ENCODE measurements around the gene SLC35E3. TPM values are rescaled to one million over a fixed set of nuclear protein-coding genes. Genes with fewer than 3 reads are reported as not detected.
A peak's percentile ranks its signal among the peaks of the same experiment; 100 is the strongest.
"Not testable (repeated sequence)": the region's sequence is repeated elsewhere in the genome, so short reads cannot be mapped to it uniquely, and the experiment has no call there.

The SLC35E3 gene
- total RNA-seq, 5 donors from 2014 or later (not counting 1 experiment from before 2014, with no cell fraction given) = 6.4 to 10.8 (median 9.7) TPM

- not testable (repeated sequence) for ATAC-seq (replicated peaks in 1 of 4); H3K27me3 Mint-ChIP-seq; H3K27me3 ChIP-seq (replicated peaks in 1 of 2; ENCODE audit: control insufficient read depth in 2 of 2, extremely low read depth in 1 of 2, insufficient read depth in 2 of 2, low read length in 1 of 2); H3K9me3 Mint-ChIP-seq; H3K9me3 ChIP-seq; DNase-seq
- POLR2A ChIA-PET = interaction anchor here (0.6 to 1.7 kb wide), 8 partner anchors 21 to 1521 kb away, joined by 3 to 11 read pairs (median 4); partner anchors contain the start of gene SLC35E3 (in 1 of the 2)
- peaks cover under 1 to 10% of the 10 kb centered on the region in 2 donors for H3K36me3 ChIP-seq (ENCODE audit: control insufficient read depth in 2 of 2, extremely low read depth in 1 of 2, insufficient read depth in 1 of 2, low read length in 1 of 2)
- WGBS (ENCODE audit: insufficient coverage) = 7% methylated on average over 4 of the region's 10 CpGs
- H3K4me1 ChIP-seq (ENCODE audit: control insufficient read depth in 1 of 2, extremely low read depth in 1 of 2, insufficient read depth in 2 of 2, low read length in 2 of 2) = peaks cover 0 to 19% of the 10 kb centered on the region in 2 experiments
- peak overlapping the region; percentile 77 to 82 for H3K4me3 ChIP-seq (ENCODE audit: control insufficient read depth in 1 of 2, extremely low read depth in 1 of 2, low read length in 1 of 2)
- peak overlapping the region; percentile 94 for H3K27ac ChIP-seq (ENCODE audit: low read length)
- H3K36me3 Mint-ChIP-seq = peaks cover 14% of the 10 kb centered on the region
- H3K4me3 Mint-ChIP-seq = peak overlapping the region; percentile 91 to 97 (median 95)
- peaks cover 20 to 34% (median 29%) of the 10 kb centered on the region in 3 donors for H3K4me1 Mint-ChIP-seq
- peak overlapping the region; percentile 98 to 99 for H3K27ac Mint-ChIP-seq
- CTCF ChIA-PET = interaction anchor here in 1 of 2 donors (0.7 to 3.3 kb wide), 16 partner anchors 10 to 1538 kb away, joined by 3 to 25 read pairs (median 4); partner anchors contain the start of genes CAND1, NUP107 and SLC35E3
Measured at GRCh38 chr12:68807274-68807575, 61.2 kb downstream of the SLC35E3 start.

GRCh38 chr12:68807576-68808387 is 61.8 kb downstream of the SLC35E3 start, which contains the start of gene MDM2:
Gene MDM2 (plus strand): TSS chr12:68808177. CDS start chr12:68808478, 301 bp downstream.
- ChIA-PET CTCF (interaction anchor here (0.6 to 3.3 kb wide), 18 partner anchors 9 to 1539 kb away, joined by 3 to 25 read pairs (median 4); partner anchors contain the start of genes CAND1 (in 1 of the 2), NUP107 (in 1 of the 2) and SLC35E3 (in 1 of the 2)), POLR2A (interaction anchor here (0.6 to 1.7 kb wide), 8 partner anchors 20 to 1521 kb away, joined by 3 to 11 read pairs (median 4); partner anchors contain the start of gene SLC35E3 (in 1 of the 2))
- peak within 1 kb of the TSS; percentile 91 to 97 (median 95) for H3K4me3 Mint-ChIP-seq
- DNase-seq (peak; percentile 93 to 99 (median 97)), ATAC-seq (replicated peaks in 1 of 4) (peak; percentile 90 to 95 (median 93))
- H3K4me1 Mint-ChIP-seq = peaks cover 26 to 39% (median 34%) of the 10 kb centered on the region in 3 donors
- H3K36me3 ChIP-seq (ENCODE audit: control insufficient read depth in 2 of 2, extremely low read depth in 1 of 2, insufficient read depth in 1 of 2, low read length in 1 of 2) = peaks cover 5 to 16% of the 10 kb centered on the region in 2 donors
- peaks cover 15% of the 10 kb centered on the region for H3K36me3 Mint-ChIP-seq
- H3K27me3 Mint-ChIP-seq = no peaks in the 10 kb centered on the region
- no peaks in the 10 kb centered on the region for H3K9me3 ChIP-seq
- peaks cover 3 to 22% of the 10 kb centered on the region in 2 experiments for H3K4me1 ChIP-seq (ENCODE audit: control insufficient read depth in 1 of 2, extremely low read depth in 1 of 2, insufficient read depth in 2 of 2, low read length in 2 of 2)
- H3K27ac Mint-ChIP-seq = peak within 1 kb of the TSS; percentile 98 to 99
- H3K27ac ChIP-seq (ENCODE audit: low read length) = peak within 1 kb of the TSS; percentile 94
- H3K9me3 Mint-ChIP-seq = no peaks in the 10 kb centered on the region
- H3K4me3 ChIP-seq (ENCODE audit: control insufficient read depth in 1 of 2, extremely low read depth in 1 of 2, low read length in 1 of 2) = peak within 1 kb of the TSS; percentile 79 to 82
- no peaks in the 10 kb centered on the region for H3K27me3 ChIP-seq (replicated peaks in 1 of 2; ENCODE audit: control insufficient read depth in 2 of 2, extremely low read depth in 1 of 2, insufficient read depth in 2 of 2, low read length in 1 of 2)
- under 1% methylated on average over 66 of the region's 72 CpGs for WGBS (ENCODE audit: insufficient coverage)

- 0% methylated on average over 46 of the region's 61 CpGs for WGBS (ENCODE audit: insufficient coverage)
- POLR2A ChIA-PET = no interaction called here
- peaks cover 34 to 46% (median 43%) of the 10 kb centered on the region in 3 donors for H3K4me1 Mint-ChIP-seq
Measured at GRCh38 chr12:68808388-68809189, 62.6 kb downstream of the SLC35E3 start.

GRCh38 chr12:68809190-68810026 is 63.4 kb downstream of the SLC35E3 start:
- 92% methylated on average over 2 of the region's 12 CpGs for WGBS (ENCODE audit: insufficient coverage)
- H3K27ac ChIP-seq (ENCODE audit: low read length) = peak overlapping the region; percentile 86
- no peaks in the 10 kb centered on the region for H3K9me3 Mint-ChIP-seq
- CTCF ChIA-PET = interaction anchor here (0.7 to 3.3 kb wide), 8 partner anchors 11 to 1541 kb away, joined by 3 to 18 read pairs (median 3); partner anchors contain the start of gene SLC35E3 (in 1 of the 2)
- peak overlapping the region; percentile 91 to 97 (median 95) for H3K4me3 Mint-ChIP-seq
- POLR2A ChIA-PET = no interaction called here
- no peaks in the 10 kb centered on the region for H3K27me3 ChIP-seq (replicated peaks in 1 of 2; ENCODE audit: control insufficient read depth in 2 of 2, extremely low read depth in 1 of 2, insufficient read depth in 2 of 2, low read length in 1 of 2)
- peaks cover 3 to 22% of the 10 kb centered on the region in 2 experiments for H3K4me1 ChIP-seq (ENCODE audit: control insufficient read depth in 1 of 2, extremely low read depth in 1 of 2, insufficient read depth in 2 of 2, low read length in 2 of 2)
- peaks cover 23% of the 10 kb centered on the region for H3K36me3 Mint-ChIP-seq
- no peaks in the 10 kb centered on the region for H3K9me3 ChIP-seq
- H3K36me3 ChIP-seq (ENCODE audit: control insufficient read depth in 2 of 2, extremely low read depth in 1 of 2, insufficient read depth in 1 of 2, low read length in 1 of 2) = peaks cover 5 to 28% of the 10 kb centered on the region in 2 donors
- no peak for ATAC-seq (replicated peaks in 1 of 4)
- peak overlapping the region; percentile 98 to 99 for H3K27ac Mint-ChIP-seq
- H3K4me1 Mint-ChIP-seq = peaks cover 39 to 51% (median 48%) of the 10 kb centered on the region in 3 donors
- DNase-seq = peak in 1 of 35 experiments; percentile 10
- H3K4me3 ChIP-seq (ENCODE audit: control insufficient read depth in 1 of 2, extremely low read depth in 1 of 2, low read length in 1 of 2) = peak overlapping the region in 1 of 2 donors; percentile 82
- no peaks in the 10 kb centered on the region for H3K27me3 Mint-ChIP-seq

More at GRCh38 chr12:68808388-68809189, 62.6 kb downstream of the SLC35E3 start:
- peak overlapping the region; percentile 91 to 97 (median 95) for H3K4me3 Mint-ChIP-seq
- no peaks in the 10 kb centered on the region for H3K27me3 Mint-ChIP-seq
- peak overlapping the region; percentile 98 to 99 for H3K27ac Mint-ChIP-seq
- CTCF ChIA-PET = interaction anchor here (0.6 to 3.3 kb wide), 16 partner anchors 12 to 1540 kb away, joined by 3 to 25 read pairs (median 3); partner anchors contain the start of genes CAND1 (in 1 of the 2), NUP107 (in 1 of the 2) and SLC35E3 (in 1 of the 2)
- peaks cover 23% of the 10 kb centered on the region for H3K36me3 Mint-ChIP-seq
- H3K36me3 ChIP-seq (ENCODE audit: control insufficient read depth in 2 of 2, extremely low read depth in 1 of 2, insufficient read depth in 1 of 2, low read length in 1 of 2) = peaks cover 5 to 24% of the 10 kb centered on the region in 2 donors
- peak overlapping the region; percentile 86 for H3K27ac ChIP-seq (ENCODE audit: low read length)
- no peaks in the 10 kb centered on the region for H3K27me3 ChIP-seq (replicated peaks in 1 of 2; ENCODE audit: control insufficient read depth in 2 of 2, extremely low read depth in 1 of 2, insufficient read depth in 2 of 2, low read length in 1 of 2)
- DNase-seq (peak in 21 of 35 experiments; percentile 2 to 52 (median 20)), ATAC-seq (replicated peaks in 1 of 4) (peak; percentile 27 to 44 (median 32))
- no peaks in the 10 kb centered on the region for H3K9me3 ChIP-seq
- peak overlapping the region; percentile 79 to 82 for H3K4me3 ChIP-seq (ENCODE audit: control insufficient read depth in 1 of 2, extremely low read depth in 1 of 2, low read length in 1 of 2)
- peaks cover 3 to 22% of the 10 kb centered on the region in 2 experiments for H3K4me1 ChIP-seq (ENCODE audit: control insufficient read depth in 1 of 2, extremely low read depth in 1 of 2, insufficient read depth in 2 of 2, low read length in 2 of 2)
- H3K9me3 Mint-ChIP-seq = no peaks in the 10 kb centered on the region

- Mint-ChIP-seq H3K27ac (peak overlapping the region; percentile 55 to 69), H3K36me3 (peaks cover 29% of the 10 kb centered on the region), H3K4me1 (peaks cover 45 to 57% (median 54%) of the 10 kb centered on the region in 3 donors), H3K4me3 (peak overlapping the region; percentile 91 to 97 (median 95))
- DNase-seq; POLR2A ChIA-PET; H3K9me3 Mint-ChIP-seq; H3K27me3 Mint-ChIP-seq; H3K9me3 ChIP-seq; H3K4me3 ChIP-seq (ENCODE audit: control insufficient read depth in 1 of 2, extremely low read depth in 1 of 2, low read length in 1 of 2); H3K27ac ChIP-seq (ENCODE audit: low read length); ATAC-seq (replicated peaks in 1 of 4); H3K27me3 ChIP-seq (replicated peaks in 1 of 2; ENCODE audit: control insufficient read depth in 2 of 2, extremely low read depth in 1 of 2, insufficient read depth in 2 of 2, low read length in 1 of 2); CTCF ChIA-PET: not testable (repeated sequence)
- peaks cover 3 to 22% of the 10 kb centered on the region in 2 experiments for H3K4me1 ChIP-seq (ENCODE audit: control insufficient read depth in 1 of 2, extremely low read depth in 1 of 2, insufficient read depth in 2 of 2, low read length in 2 of 2)
- peaks cover 5 to 34% of the 10 kb centered on the region in 2 donors for H3K36me3 ChIP-seq (ENCODE audit: control insufficient read depth in 2 of 2, extremely low read depth in 1 of 2, insufficient read depth in 1 of 2, low read length in 1 of 2)
- 100% methylated on average over 8 of the region's 13 CpGs for WGBS (ENCODE audit: insufficient coverage)
Measured at GRCh38 chr12:68810027-68810389, 64.0 kb downstream of the SLC35E3 start.
